Right atrium auricular region (tissue), 2 donors: ENCODE results near the gene TNS1. TPM values are rescaled to one million over a fixed set of nuclear protein-coding genes. Genes with fewer than 3 reads are reported as not detected.

Experiments used
- DNase-seq: peaks from one replicate; pipeline ENCODE4 v3.0.0-alpha.2; 2019; ENCODE audit warnings: low spot score
- H3K27ac ChIP-seq, 2 donors: fragments of 200-600 bp; sonication (generic); 1 replicate in 1 of 2; 2 replicates in 1 of 2; pipeline ENCODE4 v1.5.1; 2016 to 2019
- H3K27me3 ChIP-seq, 2 donors: fragments of 200-600 bp; sonication (generic); one replicate each; pipeline versions ENCODE4 v1.5.1 to v1.6.0; 2017 to 2019
- H3K36me3 ChIP-seq: fragments of 200-600 bp; sonication (generic); one replicate; pipeline ENCODE4 v1.5.1; 2016
- H3K4me1 ChIP-seq, 2 donors: fragments of 200-600 bp; sonication (generic); one replicate each; pipeline versions ENCODE4 v1.5.1 to v1.6.0; 2017 to 2019
- H3K4me3 ChIP-seq, 2 donors: fragments of 200-600 bp; sonication (generic); 1 replicate in 1 of 2; 2 replicates in 1 of 2; pipeline ENCODE4 v1.5.1; 2017 to 2019; ENCODE audit warnings: mild to moderate bottlenecking in 1 of 2, moderate library complexity in 1 of 2
- H3K9me3 ChIP-seq, 2 donors: fragments of 200-600 bp; sonication (generic); one replicate each; pipeline ENCODE4 v1.5.1; 2019
- total RNA-seq, 2 donors: library from RNA; depleted of rRNA; stranded (reverse); fragments of >200 nt; gene quantifications; one replicate each; pipeline ENCODE4 v1.1.0, GENCODE V29; 2016
- TF ChIP-seq, protein P1 (sequence below), 2 donors: fragments of 200-600 bp; sonication (generic); IDR thresholded peaks; one replicate each; pipeline ENCODE4 v1.5.1; 2019; ENCODE audit warnings: antibody characterized with exemption in 2 of 2

TNS1 gene
- total RNA-seq, 2 donors from 2014 or later: 393 to 720 TPM

DNA sequence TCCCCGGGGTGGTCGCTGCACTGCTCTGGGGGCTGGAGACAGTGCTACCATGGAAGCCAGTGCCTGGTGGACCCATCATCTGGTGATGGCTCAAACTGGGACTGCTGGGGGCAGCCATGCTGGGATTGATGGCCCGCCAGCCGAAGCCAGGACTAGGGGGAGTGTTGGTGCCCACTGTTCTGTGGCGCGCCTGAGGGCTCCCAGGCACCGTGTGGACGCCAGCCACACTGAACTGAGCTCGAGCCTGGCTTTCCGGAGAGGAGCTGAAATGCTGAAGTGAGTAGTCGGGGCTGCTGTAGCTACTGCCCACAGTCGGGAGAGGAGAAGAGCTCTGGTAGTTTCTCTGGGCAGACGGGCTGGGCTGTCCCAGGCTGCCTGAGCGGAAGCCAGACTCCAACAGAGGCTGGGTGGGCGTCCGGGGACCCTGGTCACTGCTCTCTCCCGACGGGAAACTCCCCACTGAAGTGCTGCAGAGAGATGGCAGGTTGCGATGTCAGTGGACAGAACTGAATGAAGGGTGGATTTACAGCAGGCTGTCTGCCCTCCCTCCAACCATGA lies 184.4 kb downstream of the TNS1 start:
- no peak for DNase-seq
- Histone ChIP-seq H3K4me1 (peaks cover 0 to 79% of the 10 kb centered on the region in 2 donors), H3K27me3 (no peaks in the 10 kb centered on the region), H3K9me3 (no peaks in the 10 kb centered on the region), H3K36me3 (peaks cover 91% of the 10 kb centered on the region), H3K27ac (peak overlapping the region in 1 of 2 donors; percentile 3), H3K4me3 (no peak overlapping the region)
- TF ChIP-seq, protein P1, sequence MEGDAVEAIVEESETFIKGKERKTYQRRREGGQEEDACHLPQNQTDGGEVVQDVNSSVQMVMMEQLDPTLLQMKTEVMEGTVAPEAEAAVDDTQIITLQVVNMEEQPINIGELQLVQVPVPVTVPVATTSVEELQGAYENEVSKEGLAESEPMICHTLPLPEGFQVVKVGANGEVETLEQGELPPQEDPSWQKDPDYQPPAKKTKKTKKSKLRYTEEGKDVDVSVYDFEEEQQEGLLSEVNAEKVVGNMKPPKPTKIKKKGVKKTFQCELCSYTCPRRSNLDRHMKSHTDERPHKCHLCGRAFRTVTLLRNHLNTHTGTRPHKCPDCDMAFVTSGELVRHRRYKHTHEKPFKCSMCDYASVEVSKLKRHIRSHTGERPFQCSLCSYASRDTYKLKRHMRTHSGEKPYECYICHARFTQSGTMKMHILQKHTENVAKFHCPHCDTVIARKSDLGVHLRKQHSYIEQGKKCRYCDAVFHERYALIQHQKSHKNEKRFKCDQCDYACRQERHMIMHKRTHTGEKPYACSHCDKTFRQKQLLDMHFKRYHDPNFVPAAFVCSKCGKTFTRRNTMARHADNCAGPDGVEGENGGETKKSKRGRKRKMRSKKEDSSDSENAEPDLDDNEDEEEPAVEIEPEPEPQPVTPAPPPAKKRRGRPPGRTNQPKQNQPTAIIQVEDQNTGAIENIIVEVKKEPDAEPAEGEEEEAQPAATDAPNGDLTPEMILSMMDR (IDR thresholded peaks at IDR 0.05): no peak

DNA sequence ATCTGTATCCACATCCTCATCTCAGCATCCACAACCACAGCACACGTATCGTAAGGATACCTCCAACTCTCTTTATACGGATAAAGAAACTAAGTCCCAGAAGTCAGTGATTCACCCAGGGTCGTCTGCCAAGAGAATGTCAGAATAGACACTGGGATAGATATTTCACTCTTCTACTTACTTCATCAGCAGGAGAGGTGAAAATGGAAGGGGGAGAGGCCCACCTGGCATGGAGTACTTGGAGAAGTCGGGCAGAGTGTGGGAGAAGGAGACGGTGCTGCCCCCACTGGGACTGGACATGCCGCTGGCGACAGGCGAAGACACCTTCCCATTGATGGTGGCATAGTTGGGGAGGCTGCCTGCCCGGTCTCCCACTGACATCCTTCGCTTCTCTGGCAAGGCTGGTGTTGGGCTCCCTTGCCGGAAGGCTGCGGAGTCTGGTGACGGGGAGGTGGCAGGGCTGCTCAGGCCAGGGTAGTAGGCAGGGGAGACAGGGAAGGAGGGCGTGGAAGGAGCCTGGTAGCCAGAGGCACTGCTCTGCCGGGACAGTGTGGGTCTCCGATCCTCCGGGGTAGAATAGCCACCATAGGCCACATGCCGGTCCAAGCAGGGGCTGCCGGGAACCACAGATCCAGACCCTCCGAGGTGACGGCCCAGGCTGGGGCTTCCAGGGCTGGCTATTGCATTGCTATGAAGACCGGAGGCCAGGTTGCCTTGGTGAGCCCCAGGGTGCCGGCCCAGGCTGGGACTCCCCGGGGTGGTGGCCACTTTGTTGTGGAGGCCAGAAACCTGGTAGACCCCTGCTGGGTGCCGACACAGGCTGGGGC lies 185.1 kb downstream of the TNS1 start:
- H3K9me3 ChIP-seq: no peaks in the 10 kb centered on the region
- H3K4me1 ChIP-seq: peaks cover 0 to 73% of the 10 kb centered on the region in 2 donors
- peaks cover 97% of the 10 kb centered on the region for H3K36me3 ChIP-seq
- DNase-seq: no peak
- H3K27ac ChIP-seq: peak overlapping the region; percentile 46 to 56
- no peaks in the 10 kb centered on the region for H3K27me3 ChIP-seq
- TF ChIP-seq, protein P1 (IDR thresholded peaks at IDR 0.05): no peak
- H3K4me3 ChIP-seq: no peak overlapping the region

DNA sequence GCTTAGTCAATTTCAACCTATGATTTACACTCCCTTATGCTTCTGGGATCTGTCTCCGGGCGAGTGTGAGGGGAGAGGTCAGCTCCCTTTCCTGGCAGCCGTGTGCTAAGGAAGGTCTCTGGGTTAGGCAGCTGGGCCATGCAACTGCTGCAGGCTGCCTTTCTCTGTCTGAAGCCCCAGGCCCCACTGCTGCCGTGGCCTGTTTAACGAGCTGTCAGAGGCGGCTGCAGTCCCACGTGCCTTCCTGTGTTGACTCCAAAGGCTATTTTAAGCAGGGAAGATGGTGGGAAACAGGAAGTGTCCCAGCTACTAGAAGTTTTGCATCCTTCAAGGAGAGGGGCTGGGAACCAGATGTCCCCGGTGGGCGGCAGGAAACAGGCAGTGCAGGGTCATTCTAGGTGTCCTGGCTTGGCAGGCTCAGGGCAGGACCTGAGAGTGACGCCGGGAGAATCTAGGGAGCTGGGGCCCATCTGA lies 186.4 kb downstream of the TNS1 start:
- H3K27ac ChIP-seq: peak overlapping the region; percentile 46 to 56
- TF ChIP-seq, protein P1 (IDR thresholded peaks at IDR 0.05): no peak
- H3K27me3 ChIP-seq: no peaks in the 10 kb centered on the region
- DNase-seq: no peak
- H3K4me1 ChIP-seq: peaks cover 0 to 60% of the 10 kb centered on the region in 2 donors
- H3K36me3 ChIP-seq: peaks cover 100% of the 10 kb centered on the region
- no peak overlapping the region for H3K4me3 ChIP-seq
- no peaks in the 10 kb centered on the region for H3K9me3 ChIP-seq

DNA sequence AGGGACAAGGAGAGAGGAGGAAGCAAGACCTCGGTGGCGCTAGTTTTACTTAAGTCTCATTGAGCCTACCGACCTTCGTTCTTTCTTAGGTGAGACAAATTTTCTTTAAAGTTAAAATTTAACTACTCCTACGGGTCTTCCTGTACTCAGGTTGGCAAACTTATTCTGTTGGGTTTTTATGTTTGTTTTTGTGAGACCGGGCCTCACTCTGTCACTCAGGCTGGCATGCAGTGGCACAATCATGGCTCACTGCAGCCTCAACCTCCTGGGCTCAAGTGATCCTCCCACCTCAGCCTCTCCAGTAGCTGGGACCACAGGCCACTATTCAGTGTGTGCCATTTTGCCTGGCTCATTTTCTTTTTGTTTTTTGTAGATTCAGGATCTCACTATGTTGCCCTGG lies 189.0 kb downstream of the TNS1 start:
- peaks cover 100% of the 10 kb centered on the region for H3K36me3 ChIP-seq
- DNase-seq: no peak
- TF ChIP-seq, protein P1 (IDR thresholded peaks at IDR 0.05): no peak
- no peak overlapping the region for H3K4me3 ChIP-seq
- no peaks in the 10 kb centered on the region for H3K9me3 ChIP-seq
- H3K27ac ChIP-seq: no peak overlapping the region
- peaks cover 0 to 42% of the 10 kb centered on the region in 2 donors for H3K4me1 ChIP-seq
- H3K27me3 ChIP-seq: no peaks in the 10 kb centered on the region

DNA sequence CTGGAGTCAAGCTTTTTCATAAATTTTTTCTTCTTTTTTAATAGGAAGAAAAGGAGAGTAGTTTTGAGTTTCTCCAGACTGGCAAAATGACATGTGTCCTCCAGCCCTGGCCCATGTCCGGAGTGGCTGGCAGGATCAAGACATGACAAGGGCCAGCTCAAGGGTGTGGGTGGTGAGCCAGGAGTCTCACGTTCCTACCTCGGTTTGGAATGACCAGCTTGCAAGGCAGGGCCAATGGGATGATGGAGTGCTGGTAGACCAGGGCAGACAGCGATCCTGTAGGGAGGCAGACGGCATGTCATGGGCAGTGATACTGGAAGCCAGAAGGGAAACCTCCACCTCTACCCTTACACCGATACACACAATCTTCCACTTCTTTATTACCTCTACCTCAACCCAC lies 190.6 kb downstream of the TNS1 start:
- no peak overlapping the region for H3K4me3 ChIP-seq
- no peak for DNase-seq
- peaks cover 0 to 46% of the 10 kb centered on the region in 2 donors for H3K4me1 ChIP-seq
- no peaks in the 10 kb centered on the region for H3K9me3 ChIP-seq
- H3K27ac ChIP-seq: no peak overlapping the region
- TF ChIP-seq, protein P1 (IDR thresholded peaks at IDR 0.05): no peak
- peaks cover 100% of the 10 kb centered on the region for H3K36me3 ChIP-seq
- H3K27me3 ChIP-seq: no peaks in the 10 kb centered on the region
